Superior temporal gyrus (tissue), 1 donor: ENCODE data around the gene SLC25A21.

Experiments used
- DNase-seq: peaks from one replicate; pipeline ENCODE4 v3.0.0-alpha.2; 2016; ENCODE audit errors: extremely low spot score

SLC25A21 gene

DNA sequence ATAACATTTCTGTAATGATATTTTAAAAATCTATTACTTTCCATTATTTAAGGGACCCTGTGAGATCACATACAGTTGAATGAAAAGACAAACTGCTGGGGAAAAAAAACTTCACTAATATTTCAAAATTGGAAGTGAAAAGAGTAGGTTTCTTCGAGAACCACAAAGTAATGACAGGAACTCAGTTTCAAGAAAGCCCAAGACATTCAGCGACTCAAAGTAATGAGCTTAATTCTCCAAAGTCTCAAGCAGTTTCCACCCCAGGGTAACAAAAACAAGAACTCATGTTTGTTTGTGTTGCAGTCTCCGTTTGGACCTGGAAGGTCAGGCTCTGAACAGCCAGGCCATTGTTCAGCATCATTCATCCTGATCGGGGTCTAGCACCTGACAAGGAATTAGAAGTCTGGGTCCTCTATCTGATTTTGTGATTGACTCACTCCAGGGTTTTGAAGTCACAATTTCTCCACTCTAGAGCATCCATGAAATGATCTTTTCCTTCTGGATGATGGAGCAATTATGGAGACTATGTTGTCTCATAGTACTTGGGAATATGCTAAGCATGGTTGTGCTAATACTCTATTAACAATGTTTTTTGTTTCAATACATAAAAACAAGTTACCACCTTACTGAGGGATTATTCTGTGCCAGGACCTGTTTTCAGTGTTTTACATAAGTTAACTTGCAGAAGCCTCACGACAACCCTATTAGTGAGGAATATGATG, 126.9 kb downstream of the SLC25A21 start:
- no peak for DNase-seq

DNA sequence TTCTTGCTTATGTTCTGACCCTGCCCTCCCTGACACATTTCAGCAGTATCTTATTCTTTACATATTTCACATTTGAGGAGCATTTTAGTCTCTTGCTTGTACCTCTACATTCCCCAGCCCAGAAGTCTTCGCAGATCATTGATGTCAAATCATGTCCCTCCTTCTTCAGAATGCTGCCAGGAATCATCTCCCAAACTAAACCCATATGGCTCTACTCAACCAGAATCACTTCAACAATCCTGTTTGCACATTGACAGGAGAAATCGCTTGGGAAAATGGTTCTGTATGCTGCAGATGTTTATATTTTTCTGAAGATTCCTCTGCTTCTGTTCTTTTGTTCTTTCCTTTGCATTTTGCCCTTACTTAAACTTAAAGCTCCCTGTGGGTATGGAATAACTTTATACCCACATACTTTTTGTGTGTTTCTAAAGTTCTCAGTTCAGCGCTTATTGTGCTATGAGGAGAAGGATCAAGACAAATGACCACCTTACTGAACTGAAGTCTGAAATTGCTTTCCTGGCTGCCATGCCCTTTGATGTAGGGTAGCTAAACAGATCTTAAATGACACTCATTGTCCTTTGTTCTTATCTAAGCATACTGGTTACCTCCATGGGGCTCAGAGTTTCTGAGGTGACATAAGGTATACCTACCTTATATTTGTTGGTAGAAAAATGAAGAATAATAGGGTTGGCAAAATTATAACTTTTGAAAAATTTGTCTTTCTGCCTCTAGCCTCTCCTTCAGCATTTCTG, 134.6 kb downstream of the SLC25A21 start:
- no peak for DNase-seq

DNA sequence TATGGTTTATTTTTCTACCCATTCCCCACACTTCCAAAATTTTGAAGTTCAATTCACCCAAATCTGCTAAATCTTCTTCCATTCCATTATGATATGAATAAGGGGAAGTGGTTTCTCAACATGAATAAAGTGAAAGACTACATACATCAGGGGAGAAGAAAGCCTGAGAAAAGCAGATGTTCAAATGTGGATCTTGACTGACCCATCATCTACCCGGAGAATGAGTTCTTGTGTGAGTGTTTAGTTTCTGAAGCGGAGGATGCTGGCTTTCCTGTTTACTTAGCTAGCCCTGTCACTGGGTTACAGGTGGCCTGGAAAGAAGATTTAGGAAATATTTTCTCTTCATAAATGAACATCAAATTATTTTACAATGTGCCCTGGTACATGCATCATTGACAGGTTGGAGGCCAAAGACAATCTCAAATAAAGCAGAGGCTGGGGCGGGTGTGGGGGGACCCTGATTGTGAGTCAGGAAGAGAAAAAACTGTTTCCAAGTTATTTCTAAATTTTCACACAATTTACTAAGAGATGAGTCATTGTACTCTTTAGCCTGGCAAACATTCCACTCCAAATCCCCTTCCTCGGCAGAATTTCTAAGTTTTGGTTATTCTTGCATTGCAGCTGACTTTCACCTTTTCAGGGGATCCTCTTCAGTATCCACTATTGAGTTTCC, 135.6 kb downstream of the SLC25A21 start:
- DNase-seq = no peak

DNA sequence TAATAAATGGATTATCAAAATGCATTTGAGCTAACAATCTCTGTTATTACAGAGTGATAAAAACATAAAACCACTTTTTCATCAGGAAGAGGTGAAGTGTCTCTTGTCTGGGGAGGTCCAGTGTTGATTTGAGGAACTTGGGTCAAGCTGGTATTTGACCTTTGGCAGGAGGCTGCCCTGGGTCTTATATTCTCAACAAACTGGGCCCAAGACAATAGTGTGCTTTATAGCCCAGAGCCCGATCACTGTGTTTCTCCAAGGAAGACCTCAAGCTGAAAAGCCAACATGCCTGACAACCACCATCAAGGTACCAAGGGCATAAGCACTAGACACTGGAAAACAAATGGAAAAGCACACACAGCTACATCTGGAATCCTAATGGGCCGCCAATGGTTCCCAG, 137.0 kb downstream of the SLC25A21 start:
- DNase-seq = no peak

DNA sequence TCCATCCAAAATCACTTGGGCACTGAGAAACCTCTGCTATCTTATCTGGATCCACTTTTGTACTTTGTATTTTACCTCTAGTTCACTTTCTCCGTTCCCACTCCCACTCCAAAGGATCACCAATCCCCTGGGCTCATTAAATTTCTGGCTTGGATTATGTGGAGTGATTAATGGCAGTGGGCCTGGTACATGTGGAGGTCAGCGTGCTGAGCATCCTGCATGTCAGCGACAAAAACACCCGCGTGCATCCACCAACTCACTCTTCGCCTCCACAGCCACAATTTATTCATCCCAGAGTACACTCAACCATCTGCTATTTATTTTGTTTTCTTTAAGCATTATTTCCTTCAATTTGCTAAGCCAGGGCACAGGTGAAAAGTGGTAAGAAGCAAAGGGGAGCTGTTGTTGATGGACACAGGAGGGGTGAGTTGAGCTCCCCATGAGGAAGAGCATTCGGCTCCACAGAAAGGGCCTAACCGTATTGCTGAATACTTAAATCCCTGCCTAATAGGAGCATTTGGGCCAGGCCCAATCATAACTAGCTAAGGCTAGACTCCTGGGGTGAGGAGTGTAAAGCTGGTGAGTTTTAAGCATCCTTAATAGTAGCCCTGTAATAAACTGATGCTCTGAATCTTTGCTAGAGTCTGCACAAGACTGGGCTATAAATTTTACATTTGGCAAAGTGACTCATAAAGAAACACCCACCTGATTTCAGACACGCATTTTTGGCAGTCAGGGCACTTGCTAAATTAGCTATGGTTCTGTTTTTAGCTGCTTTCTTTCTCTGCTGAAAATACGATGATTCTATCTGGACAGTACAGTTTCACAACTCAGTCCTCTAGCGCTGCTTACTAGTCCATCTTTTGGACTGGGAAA, 137.8 kb downstream of the SLC25A21 start:
- DNase-seq = peak; percentile 56

DNA sequence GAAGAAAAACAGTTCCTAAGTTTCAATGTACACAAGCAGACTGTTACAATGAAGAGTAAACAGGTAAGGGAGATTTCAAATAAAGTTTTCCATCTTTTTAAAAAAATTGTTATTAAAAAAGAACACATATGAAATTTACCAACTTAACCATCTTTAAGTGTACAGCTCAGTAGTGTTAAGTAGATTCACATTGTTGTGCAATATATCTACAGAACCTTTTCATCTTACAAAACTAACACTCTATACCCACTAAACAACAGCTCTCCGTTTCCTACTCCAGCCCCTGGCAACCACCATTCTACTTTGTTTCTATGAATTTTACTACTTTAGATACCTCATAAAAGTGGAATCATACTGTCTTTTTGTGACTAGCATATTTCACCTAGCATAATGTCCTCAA, 139.5 kb downstream of the SLC25A21 start:
- DNase-seq = no peak

DNA sequence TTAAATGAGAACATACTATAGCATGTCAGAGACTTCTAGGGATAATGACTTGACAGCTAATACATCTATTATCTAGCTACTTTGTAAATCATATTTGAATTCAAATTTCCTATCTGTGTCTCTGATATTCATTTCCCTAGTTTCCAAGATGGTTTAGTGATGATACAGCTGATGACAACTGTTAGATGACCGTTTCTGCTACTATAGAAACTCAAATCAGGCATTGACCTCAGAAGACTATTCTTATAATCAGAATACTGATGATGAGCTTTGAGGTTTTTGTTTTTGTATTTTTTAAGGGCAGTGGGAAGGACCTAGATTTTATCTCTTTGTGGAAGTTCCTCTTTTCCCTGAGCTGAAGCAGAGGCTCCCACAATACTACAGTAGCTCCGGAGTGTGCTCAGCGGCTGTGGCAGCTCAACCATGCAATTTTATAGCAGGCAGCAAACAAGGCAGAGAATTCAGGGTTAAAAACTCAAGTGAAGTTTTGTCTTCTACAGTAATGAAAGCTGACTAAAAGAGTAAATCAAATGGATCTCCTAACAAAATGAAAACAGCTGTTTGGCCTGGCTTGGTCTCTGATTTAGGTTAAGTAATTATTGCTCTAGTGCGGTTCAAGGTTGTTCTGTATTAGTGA, 145.1 kb downstream of the SLC25A21 start:
- DNase-seq = no peak

DNA sequence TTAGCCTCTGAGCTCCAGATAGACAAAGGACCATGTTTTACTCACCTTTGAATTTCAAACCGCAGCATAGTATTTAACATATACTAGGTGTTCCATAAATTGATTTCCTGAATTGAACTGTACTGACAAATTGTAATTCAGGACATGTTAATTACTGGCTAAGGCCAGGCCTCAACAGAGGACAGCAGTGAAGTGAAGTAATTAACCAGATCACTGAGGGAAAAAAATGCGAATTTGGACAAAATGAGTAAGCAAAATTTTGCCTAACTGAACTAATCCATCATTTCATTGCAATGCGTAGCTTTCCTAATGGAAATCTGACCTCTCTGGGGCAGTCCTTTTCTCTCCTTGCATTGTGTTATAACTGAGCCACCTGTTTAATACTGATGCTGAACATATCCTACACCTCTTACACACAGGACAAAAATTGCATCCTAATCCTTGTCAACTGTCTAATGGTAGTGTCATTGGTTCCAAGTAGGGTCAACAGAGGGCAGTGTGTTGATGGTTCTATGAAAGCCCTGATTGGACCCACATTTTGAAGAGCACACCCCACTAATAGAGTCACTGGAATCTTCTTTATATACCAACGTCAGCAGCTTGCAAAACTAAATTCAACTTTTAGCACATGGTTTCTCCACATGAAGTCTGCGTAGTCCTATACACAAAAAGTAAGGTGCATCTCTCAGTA, 148.4 kb downstream of the SLC25A21 start:
- no peak for DNase-seq

DNA sequence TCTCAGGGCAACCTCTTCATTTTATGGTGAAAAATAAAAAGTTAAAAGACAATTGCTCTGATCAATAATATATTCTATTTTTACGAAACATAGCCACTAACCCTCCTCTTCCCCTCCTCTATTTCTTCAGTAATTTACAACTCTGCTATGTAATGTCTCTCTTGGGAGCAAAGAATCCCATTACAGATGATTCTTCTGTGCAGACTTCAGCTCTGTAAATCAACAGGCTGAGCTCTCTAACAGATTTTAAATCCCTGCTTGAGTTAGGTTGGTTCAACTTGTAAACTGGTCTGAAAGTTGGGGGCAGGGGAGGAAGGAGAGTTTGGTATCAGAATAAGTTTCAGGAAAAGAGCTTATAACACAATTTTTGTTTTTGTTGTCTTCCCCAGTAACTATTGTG, 151.0 kb downstream of the SLC25A21 start:
- DNase-seq = no peak

DNA sequence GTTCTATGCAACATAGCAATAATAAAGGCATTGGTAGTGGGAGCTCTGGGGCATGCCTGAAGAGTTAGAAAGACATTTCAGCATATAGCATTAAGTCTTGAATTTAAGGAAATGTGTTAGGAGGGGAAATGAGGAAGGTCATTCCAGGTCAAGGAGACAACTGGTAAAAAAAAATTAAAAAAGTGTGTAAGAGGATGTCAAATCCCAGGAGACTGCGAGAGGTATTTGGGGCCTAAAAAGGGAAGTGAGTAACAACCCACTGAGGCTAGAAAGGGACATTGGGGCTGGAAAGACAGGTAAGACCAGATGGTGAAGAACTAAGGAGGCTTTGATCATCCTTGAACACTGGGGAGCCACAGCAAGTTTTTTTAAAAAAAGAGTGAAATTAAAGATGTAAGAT, 152.9 kb downstream of the SLC25A21 start:
- DNase-seq = no peak

DNA sequence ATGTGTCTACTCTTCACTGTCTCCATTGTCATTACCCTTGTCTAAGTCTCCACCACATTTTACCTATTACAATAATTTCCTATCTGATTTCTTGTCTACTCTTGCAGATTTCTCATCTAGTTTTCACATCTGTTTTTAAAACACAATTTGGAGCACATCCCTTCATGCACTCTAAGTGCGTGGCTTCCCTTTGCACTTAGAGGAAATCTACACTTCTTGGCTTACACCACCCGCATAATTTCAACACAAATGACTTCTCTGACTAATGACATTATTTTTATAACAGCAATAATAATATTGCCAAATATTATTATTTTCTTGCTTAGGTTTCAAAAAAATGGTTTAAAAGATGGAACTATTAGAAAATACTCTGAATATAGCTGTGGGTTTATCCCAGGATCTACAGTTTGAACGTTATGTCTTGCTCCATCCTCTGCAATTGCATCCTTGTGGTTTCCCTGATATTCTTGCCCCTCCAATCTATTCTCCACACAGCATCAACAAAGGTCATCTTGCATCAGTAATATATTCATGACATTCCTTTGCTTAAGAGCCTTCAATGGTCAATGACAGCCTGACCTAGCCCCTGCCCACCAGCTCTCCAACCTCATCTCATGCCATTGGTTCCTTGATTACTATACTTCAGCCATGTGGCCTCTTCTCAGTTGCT, 153.7 kb downstream of the SLC25A21 start:
- DNase-seq = no peak

DNA sequence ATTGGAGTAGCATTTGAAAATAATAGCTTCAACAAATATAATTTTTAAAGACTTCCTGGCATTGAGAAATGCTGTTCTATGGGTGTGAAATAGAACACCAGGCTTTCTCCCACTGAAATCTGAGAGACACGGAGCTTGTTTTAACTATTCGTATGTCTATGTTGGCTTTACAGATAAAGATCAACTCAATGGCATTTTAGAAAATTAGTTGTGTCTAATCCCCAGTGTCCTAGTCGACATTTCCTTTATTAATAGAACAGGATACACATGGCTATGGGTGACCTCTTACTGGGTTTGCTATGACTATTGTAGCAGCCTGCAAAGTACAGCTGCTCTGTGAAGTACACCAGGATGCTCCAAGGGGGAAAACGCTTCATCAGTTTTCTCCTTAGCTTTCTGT, 159.3 kb downstream of the SLC25A21 start:
- no peak for DNase-seq

DNA sequence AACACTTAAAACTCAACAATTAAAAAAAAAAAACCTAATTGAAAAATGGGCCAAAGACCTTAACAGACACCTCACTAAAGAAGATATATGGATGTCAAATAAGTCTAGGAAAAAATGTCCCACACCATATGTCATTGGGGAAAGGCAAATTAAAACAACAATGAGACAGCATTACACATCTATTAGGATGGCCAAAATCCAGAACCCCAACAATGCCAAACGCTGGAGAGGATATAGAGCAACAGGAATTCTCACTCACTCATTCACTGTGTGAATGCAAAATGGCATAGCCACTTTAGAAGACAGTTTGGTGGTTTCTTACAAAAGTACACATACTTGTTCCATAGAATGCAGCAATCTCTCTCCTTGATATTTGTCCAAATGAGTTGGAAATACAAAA, 173.7 kb downstream of the SLC25A21 start:
- no peak for DNase-seq

DNA sequence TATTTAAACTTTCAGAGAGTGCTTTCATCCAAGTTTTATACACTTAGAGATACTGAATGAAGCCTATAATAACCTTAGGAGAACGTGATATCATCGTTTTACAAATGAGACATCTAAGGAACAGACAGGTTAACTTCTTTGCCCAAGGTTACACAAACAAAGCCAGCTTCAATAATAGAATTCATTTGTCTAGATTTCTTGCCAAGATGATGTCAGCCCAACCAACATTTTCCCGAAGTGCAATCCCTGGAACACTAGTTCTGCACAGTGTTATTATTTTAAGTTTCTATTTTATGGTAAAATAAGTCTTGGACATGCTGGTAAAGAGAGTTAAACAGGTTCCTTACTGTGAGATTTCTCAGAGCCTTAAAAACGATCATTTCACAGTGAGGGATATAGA, 174.6 kb downstream of the SLC25A21 start:
- no peak for DNase-seq

DNA sequence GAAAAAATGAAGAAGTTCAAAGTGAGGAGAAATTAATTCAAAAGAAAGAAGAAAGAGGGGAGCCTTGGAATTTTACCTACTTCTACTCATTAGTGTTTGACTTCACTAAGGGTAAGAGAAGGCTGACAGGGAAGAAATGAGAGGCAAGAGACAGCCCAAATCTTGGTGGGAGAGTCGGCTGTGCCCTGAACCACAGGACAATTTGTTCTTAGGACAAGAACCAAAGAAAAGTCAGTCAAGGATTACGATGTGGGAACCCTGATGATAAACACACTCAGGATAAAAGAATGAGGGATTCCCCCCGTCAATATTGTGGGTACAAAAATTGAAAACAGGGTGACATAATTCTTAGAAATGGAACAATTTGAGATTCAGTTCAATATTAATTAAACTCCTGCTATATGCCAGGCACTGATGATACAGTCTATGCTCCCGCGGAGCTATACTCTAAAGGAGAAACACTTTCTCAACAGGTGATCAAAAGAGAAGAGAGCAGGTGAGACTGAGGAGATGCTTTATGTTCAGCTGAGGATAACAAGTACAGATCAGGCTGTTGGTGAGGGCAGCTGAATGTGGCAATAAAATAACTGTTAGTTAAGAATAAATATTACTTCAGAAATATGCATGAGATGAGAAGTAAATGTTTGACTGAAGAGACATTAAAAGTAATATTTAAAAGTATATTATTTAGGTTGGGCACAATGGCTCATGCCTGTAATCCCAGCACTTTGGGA, 175.4 kb downstream of the SLC25A21 start:
- no peak for DNase-seq

DNA sequence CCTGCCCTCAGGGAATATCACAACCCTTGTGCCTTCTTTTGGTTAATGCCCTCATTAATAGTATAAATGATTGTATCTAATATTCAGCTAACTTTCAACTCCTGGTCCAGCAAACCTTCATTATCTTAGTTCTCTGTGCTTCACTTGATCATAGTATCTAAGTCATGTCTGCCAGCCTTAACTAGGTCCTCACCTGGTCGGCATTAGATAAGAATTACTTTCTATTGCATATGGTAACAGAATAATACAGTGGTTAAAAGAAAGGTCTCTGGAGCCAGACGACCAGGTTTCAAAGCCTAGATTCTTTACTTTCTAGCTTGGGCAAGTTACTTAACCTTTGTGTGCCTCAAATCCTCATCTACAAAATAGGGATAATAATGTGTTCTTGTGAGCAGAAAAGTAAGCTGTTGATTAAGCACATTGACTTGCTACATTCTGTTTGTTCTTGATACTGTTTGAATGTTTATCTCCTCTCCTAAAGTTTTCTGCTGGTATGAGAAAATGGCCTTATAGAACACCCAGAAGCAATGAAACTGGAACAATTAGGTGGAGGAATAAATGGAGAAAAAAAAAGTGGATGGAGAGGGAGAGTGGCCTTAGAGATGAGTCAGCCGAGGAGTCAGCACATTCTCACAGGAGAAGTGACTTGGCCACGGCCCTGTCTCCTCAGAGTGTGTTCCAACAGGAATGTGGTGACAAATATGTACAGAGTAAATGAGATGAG, 176.1 kb downstream of the SLC25A21 start:
- DNase-seq = no peak

DNA sequence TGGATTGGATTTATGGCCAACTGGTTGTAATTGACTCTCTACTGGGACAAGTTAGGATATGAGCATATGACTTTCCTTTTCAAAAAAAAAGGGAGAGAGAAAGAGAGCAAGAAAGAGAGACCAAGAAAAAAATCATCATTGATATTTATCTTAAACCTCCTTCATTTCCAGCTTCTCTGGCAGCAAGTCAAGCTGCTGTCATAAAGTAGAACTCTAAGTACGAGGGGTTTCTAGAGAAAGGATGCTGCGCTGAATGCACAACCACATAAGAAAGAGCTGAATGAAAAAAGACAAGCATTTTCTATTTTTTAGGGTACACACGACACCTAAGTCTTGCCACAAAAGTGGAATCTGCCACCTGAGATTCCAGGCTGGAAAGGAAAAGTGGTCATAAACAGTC, 182.6 kb downstream of the SLC25A21 start:
- no peak for DNase-seq

DNA sequence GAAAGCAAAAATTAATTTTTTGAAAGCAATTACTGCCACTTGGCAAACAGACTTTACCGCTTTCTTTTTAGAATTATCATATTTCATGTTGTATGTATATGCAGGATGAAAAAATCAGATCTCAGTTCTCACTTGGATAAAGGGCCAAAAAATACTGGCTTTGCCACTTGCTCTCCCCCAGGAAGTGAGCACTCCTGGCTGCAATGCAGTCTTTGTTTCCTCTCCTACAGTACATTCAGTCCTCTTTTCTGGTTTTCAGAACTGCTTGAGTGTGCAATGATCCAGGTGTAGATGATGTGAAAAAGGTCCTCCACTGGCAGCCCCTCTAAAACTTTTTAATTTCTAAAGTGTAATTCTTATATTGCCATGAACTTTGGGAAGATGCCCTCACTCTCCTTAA, 183.4 kb downstream of the SLC25A21 start:
- no peak for DNase-seq

DNA sequence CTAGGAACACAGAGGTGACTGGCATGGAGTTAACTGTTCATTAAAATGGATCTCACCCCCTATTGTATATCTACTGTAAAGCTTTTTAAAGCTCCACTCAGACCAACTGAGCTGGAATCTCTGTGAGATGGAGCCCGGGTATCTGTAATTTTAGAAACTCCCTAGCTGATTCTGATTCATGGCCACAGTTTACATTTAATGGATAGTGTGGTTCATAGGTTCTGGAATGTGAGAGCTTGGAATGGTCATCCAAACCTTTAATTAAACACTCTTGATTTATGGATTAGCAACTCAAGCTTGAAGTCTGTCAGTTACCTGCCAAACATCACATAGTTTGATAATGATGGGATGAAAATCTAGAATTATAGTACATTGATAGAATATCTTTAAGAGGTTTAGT, 183.8 kb downstream of the SLC25A21 start:
- no peak for DNase-seq
